ENCODE data around the gene BLID.

The BLID gene

DNA sequence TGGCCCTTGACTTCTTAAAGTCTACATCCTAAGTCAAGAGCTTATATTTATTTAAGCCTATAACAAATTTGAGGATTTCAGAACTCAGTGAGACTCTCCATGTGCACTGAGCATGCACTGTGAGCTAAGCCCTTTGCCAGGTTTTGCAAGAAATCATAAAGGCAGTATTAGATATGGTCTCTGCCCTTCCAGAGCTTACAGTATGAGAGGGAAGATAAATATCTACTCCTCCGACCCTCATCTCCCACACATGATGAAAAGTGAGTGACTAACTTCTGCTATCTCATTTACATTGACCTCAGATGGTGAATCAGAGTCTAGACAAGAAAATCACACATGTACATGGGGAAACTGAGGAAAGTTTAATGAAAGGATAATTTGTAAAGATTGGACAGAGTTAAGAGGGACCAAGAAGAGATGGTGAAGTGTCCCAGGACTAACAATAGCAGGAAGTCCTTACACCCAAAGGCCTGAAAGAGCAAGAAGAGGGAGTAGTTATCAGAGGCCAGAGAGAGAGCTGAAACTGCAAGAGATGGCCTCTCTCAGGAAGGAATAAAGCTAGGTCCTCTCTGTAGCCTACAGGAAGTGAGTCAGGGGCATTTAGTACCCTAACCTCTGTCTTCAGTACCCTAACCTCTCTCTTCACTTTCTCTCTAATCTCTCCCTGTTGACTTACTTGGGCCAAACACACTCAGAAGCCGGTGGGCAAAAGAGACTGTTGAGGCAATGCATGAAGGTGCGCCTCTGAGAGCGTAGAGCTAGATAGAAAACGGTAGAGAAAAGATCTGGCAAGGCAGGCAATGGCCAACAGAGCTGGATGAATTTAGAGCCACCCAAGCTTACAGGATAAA lies 23.0 kb upstream of the BLID start:
- no peak for DNase-seq

DNA sequence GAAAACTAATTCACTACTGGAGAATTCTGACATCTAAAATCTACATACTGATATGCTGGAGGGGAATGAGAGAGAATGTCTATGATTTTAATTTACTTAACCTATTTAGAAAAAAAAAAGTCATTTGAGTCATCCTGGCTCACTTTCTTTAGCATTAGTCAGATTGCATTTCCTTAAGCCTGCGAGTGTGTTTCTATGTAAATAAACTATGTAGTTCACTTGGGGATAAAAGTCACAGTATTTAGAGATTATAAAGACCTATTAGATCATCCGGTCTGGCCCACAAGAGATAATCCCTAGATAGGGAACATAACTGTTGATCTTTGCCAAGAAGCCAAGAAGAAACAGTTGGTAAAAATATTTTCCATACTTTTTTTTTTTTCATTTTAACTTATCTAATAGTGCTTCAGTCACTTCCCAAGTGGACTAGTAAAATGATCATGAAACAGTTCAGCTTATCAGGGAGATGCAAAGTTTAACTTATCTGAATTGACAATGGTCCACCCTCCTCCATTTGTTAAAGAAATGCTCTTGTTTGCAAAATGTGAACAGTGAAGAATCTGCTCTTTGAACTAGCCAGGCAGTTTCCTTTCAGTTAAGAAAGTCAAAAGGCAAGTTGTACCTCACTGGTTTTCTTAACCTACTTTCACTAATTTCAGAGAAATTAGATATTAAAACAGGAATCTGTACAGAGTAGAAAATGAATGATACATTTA lies 21.2 kb upstream of the BLID start:
- DNase-seq = no peak

DNA sequence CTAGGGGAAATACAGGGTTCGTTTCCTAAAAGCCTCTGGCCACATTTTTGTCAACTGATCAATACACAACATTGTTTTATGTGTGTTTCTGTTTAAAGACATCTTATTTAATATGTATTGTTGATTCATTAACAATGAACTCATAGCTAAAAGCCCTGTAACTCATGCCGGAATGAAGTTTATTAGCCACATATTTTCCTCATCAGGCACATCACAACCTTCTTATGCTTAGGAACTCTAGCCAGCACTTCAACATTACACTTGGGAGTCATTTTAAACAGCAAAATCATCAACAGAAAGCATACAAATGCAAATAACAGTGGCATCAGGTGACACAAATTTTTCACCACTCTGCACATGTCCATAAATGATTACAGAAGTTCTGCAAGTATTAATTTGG lies 15.1 kb upstream of the BLID start:
- DNase-seq = no peak

GRCh38 chr11:122128146-122128545 lies 12.1 kb upstream of the BLID start:
- DNase-seq = no peak

DNA sequence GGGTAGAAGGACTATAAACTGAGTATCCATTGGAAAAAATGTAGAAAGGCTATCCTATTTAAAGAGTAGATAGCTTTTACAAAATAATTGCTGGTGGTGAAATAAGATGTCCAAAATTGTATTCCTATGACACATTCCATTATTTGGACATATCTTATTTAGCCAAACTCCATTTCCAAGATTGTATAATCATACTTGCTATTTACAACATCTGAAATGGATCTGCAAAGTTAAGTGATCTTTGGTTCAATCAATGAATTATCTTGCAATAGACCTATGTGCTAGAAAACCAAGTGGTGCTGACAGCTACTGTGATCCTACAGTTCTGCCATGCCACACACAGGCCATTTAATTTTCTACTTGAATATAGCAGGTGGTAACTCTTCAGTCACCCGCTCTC lies 11.0 kb upstream of the BLID start:
- no peak for DNase-seq

DNA sequence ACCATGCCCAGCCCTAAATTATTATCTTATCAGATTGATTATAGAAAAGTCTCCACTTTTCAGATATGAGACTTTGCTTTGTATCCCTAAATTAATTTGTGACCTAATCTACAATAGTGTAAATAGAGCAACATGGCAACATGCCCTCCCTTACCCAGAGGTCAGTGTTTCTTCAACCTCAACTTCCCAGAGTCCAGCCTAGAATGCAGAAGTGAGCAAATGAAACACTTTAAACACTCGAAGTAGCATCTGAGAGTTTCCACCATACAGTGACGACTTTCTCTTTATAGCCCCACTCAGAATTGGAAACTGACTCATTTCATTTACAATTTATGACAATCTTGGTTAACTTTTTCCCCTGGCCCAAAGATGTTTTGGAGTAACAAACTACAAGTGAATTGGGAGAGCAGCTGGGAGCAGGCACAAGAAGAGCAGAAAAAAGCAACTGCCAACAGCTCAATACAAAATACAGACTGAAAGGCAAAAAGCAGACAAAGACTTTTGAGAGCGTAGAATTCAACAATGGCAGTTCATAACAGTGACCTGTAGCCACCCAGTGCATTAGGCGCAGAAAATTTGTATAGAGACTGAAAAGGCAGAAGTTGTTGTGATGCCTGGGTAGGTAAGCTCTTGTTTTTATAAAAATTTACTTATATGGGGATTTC lies 10.1 kb upstream of the BLID start:
- DNase-seq = no peak

DNA sequence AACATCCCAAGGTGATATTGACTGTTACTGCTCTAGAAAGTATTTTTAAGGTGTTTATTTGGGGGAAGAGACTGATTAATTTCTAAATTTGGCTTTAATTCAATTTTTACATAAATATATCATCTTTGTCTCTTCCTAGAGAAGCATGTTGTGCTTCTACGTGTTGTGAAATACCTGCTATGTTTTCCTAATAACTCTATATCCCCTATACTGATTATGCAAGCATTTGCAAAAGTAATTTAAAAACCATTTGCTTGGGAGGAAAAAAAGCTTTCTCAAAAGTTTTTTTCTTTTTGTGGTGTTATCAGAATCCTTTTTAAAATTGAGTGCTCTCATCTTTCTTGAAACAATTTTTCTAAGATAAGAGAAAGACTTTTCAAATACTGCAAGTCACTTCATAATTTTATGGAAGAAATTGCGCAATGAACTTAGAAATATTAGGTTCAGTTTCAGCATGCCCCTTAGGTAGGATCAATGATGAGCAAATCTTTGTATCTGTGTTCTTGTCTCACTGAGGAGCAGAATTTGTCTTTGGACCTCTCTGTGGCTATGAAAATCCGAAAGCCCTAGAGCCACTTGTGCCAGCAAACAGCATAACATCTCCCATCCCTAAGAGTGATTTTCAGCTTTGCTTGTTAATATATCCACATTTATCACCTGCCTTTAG lies 7.4 kb upstream of the BLID start:
- no peak for DNase-seq

- DNase-seq = no peak
Observed at GRCh38 chr11:122122179-122122578, 6.2 kb upstream of the BLID start.

GRCh38 chr11:122120096-122120495 lies 4.1 kb upstream of the BLID start:
- no peak for DNase-seq

DNA sequence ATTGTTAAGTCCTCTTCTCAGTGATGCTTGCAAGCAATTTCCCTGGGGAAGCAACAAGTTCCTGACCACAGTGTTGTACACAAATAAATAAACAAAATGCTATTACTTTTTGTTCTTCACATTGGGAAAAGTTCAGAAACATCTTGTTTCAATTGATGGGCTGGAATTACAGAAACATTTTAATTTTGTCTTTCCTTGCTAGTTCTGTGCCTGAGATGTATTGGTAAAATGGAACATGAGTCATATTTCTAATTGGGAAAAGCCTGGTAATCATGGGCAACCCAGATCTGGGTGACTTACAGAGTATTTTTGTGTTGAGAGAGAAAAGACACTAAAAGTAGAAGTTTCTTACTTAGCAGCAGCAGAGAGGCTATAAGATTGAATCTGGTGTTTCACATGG lies 576 bp upstream of the BLID start:
- DNase-seq = no peak

- no peak for DNase-seq
Observed at GRCh38 chr11:122114976-122115375, 1.0 kb downstream of the BLID start.

DNA sequence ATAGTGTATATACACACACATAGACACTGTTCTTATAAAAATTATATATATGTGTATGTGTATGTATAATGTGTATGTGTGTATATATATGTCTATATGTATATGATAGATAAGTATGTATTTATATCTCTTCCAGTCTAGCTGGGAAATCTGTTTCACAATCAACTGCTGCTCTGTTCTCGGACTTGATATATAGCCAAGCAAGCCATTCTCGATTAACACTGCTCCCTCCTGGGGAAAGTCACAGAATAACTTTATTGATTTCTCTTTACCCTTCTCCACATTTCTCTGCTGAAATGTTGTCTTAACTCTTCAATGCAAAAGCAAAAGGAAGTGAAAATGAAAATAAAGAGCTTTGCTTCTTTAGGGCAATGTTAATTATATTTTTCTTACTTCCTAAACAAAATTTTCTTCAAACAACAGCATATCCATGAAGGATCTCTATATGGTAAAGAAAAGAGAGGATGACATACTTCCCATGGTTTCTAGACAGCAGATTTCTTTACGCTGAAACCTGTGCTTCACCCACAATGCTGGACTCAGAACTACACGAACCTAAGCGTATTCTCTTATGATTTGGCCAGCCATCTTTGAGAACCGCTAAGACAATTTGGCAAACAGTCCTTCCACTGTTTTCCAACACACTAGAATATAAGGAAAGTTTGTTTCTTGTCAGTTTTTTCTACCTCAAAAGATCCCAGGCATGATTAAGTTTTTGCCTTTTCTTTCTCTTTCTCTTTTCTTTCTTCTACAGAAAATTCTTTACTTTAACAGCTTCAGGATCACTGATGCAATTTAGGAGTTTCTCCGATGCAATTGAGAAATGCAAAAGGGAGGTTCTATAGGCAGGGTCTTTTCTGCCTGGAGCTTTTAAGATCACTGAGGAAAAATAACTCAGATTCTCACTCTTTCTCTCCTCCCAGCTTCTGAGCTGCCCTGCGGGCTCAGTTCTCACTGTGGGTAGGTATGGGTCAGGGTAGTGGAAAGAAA lies 1.9 kb downstream of the BLID start:
- no peak for DNase-seq

- DNase-seq = no peak
Observed at GRCh38 chr11:122112470-122113365, 3.3 kb downstream of the BLID start.

GRCh38 chr11:122109932-122110331 lies 6.1 kb downstream of the BLID start:
- DNase-seq = no peak

DNA sequence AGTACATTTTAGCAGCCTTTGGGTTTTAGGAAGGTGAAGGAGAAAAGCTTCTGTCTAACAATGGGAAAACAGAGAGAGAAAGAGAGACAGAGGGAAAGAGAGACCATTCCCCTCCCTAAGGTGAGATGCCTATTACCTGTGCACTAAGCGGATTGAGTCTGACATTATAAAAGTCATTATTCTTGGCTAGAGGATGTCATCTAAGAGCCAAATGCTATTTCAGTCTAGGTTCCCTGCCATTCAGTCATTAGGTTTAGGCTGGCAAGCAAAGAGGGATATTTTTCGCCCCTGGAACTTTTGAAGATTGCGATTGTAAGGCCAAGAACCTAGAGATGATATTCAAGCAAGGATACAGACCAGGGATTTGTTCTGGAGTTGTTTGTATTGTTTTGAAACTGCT lies 7.2 kb downstream of the BLID start:
- no peak for DNase-seq

GRCh38 chr11:122108192-122108799 lies 7.7 kb downstream of the BLID start:
- DNase-seq = no peak

GRCh38 chr11:122107566-122107965 lies 8.4 kb downstream of the BLID start:
- no peak for DNase-seq

- no peak for DNase-seq
Observed at GRCh38 chr11:122107045-122107444, 9.0 kb downstream of the BLID start.

GRCh38 chr11:122105044-122105758 lies 10.8 kb downstream of the BLID start:
- DNase-seq = no peak

- no peak for DNase-seq
Observed at GRCh38 chr11:122104341-122104740, 11.7 kb downstream of the BLID start.

Measured in activated CD8-positive, alpha-beta memory T cell treated with anti-CD3 and anti-CD28 coated beads for 24 hours (primary cell).